Measurements from ENCODE around the gene GSK3A. TPM values are rescaled to one million over a fixed set of nuclear protein-coding genes. Genes with fewer than 3 reads are reported as not detected.

Gene GSK3A
- total RNA-seq, 2 experiments from 2014 or later, result 48.2 to 49.0 TPM

GRCh38 chr19:42272989-42273406 lies 30.6 kb upstream of the GSK3A start:
- no peaks in the 10 kb centered on the region for H3K9me3 Mint-ChIP-seq (ENCODE audit: insufficient read depth)
- ChIA-PET CTCF (no interaction called here), POLR2A (no interaction called here)
- no peaks in the 10 kb centered on the region for H3K27me3 Mint-ChIP-seq (ENCODE audit: low read depth)
- DNase-seq (no peak), ATAC-seq (no peak)
- no peak overlapping the region for H3K4me3 Mint-ChIP-seq
- peaks cover 35% of the 10 kb centered on the region for H3K36me3 Mint-ChIP-seq (ENCODE audit: low read depth)
- peaks cover 56% of the 10 kb centered on the region for H3K4me1 Mint-ChIP-seq (ENCODE audit: low read depth)
- no peak overlapping the region for H3K27ac Mint-ChIP-seq

GRCh38 chr19:42272535-42272897 lies 30.1 kb upstream of the GSK3A start:
- Mint-ChIP-seq H3K4me1 (ENCODE audit: low read depth) (peaks cover 59% of the 10 kb centered on the region), H3K4me3 (no peak overlapping the region), H3K27ac (no peak overlapping the region), H3K36me3 (ENCODE audit: low read depth) (peaks cover 35% of the 10 kb centered on the region), H3K27me3 (ENCODE audit: low read depth) (no peaks in the 10 kb centered on the region), H3K9me3 (ENCODE audit: insufficient read depth) (no peaks in the 10 kb centered on the region)
- ATAC-seq (no peak), DNase-seq (no peak)
- CTCF ChIA-PET, result interaction anchor here (0.7 kb wide), 1 partner anchor 17 kb away, joined by 3 read pairs; no protein-coding TSS in a partner anchor
- POLR2A ChIA-PET, result no interaction called here

- H3K4me1 Mint-ChIP-seq (ENCODE audit: low read depth), result peaks cover 58% of the 10 kb centered on the region
- no peak for DNase-seq
- no peaks in the 10 kb centered on the region for H3K9me3 Mint-ChIP-seq (ENCODE audit: insufficient read depth)
- H3K27ac Mint-ChIP-seq, result no peak overlapping the region
- H3K36me3 Mint-ChIP-seq (ENCODE audit: low read depth), result peaks cover 35% of the 10 kb centered on the region
- ChIA-PET CTCF (interaction anchor here (0.7 to 3.2 kb wide), 3 partner anchors 8 to 139 kb away, joined by 3 to 60 read pairs (median 8); partner anchors contain the start of gene POU2F2), POLR2A (no interaction called here)
- no peak overlapping the region for H3K4me3 Mint-ChIP-seq
- no peak for ATAC-seq
- no peaks in the 10 kb centered on the region for H3K27me3 Mint-ChIP-seq (ENCODE audit: low read depth)
These were observed 29.6 kb upstream of the GSK3A start for GRCh38 chr19:42271861-42272534.

GRCh38 chr19:42271045-42271419 lies 28.6 kb upstream of the GSK3A start:
- POLR2A ChIA-PET, result interaction anchor here (0.6 to 2.0 kb wide), 9 partner anchors 9 to 177 kb away, joined by 3 to 33 read pairs (median 5); partner anchors contain the start of genes GSK3A, PAFAH1B3 and PRR19
- no peak overlapping the region for H3K4me3 Mint-ChIP-seq
- no peaks in the 10 kb centered on the region for H3K9me3 Mint-ChIP-seq (ENCODE audit: insufficient read depth)
- no peak for DNase-seq
- CTCF ChIA-PET, result interaction anchor here (0.7 to 3.2 kb wide), 5 partner anchors 9 to 138 kb away, joined by 3 to 60 read pairs (median 8); partner anchors contain the start of genes GSK3A and POU2F2
- H3K36me3 Mint-ChIP-seq (ENCODE audit: low read depth), result peaks cover 32% of the 10 kb centered on the region
- no peaks in the 10 kb centered on the region for H3K27me3 Mint-ChIP-seq (ENCODE audit: low read depth)
- no peak overlapping the region for H3K27ac Mint-ChIP-seq
- no peak for ATAC-seq
- H3K4me1 Mint-ChIP-seq (ENCODE audit: low read depth), result peaks cover 49% of the 10 kb centered on the region

GRCh38 chr19:42270346-42271044 lies 28.1 kb upstream of the GSK3A start:
- Mint-ChIP-seq H3K27ac (no peak overlapping the region), H3K9me3 (ENCODE audit: insufficient read depth) (no peaks in the 10 kb centered on the region)
- CTCF ChIA-PET, result interaction anchor here (0.7 to 3.2 kb wide), 8 partner anchors 10 to 161 kb away, joined by 3 to 60 read pairs (median 3); partner anchors contain the start of genes GSK3A and POU2F2

GRCh38 chr19:42269478-42270345 lies 27.3 kb upstream of the GSK3A start:
- H3K9me3 Mint-ChIP-seq (ENCODE audit: insufficient read depth), result no peaks in the 10 kb centered on the region
- H3K4me1 Mint-ChIP-seq (ENCODE audit: low read depth), result peaks cover 38% of the 10 kb centered on the region
- no peak for ATAC-seq
- DNase-seq, result no peak
- POLR2A ChIA-PET, result interaction anchor here (0.6 to 2.0 kb wide), 13 partner anchors 9 to 127 kb away, joined by 3 to 33 read pairs (median 5); partner anchors contain the start of gene GSK3A
- H3K27me3 Mint-ChIP-seq (ENCODE audit: low read depth), result no peaks in the 10 kb centered on the region
- H3K36me3 Mint-ChIP-seq (ENCODE audit: low read depth), result peaks cover 22% of the 10 kb centered on the region
- no peak overlapping the region for H3K27ac Mint-ChIP-seq
- CTCF ChIA-PET, result interaction anchor here (0.7 to 3.2 kb wide), 6 partner anchors 10 to 161 kb away, joined by 3 to 60 read pairs (median 3); partner anchors contain the start of gene GSK3A
- no peak overlapping the region for H3K4me3 Mint-ChIP-seq

More at GRCh38 chr19:42270346-42271044, 28.1 kb upstream of the GSK3A start:
- POLR2A ChIA-PET, result interaction anchor here (0.6 to 2.0 kb wide), 17 partner anchors 9 to 194 kb away, joined by 3 to 33 read pairs (median 4); partner anchors contain the start of genes GSK3A, PAFAH1B3, PRR19 and ZNF574
- Mint-ChIP-seq H3K4me3 (no peak overlapping the region), H3K27me3 (ENCODE audit: low read depth) (no peaks in the 10 kb centered on the region), H3K36me3 (ENCODE audit: low read depth) (peaks cover 28% of the 10 kb centered on the region), H3K4me1 (ENCODE audit: low read depth) (peaks cover 45% of the 10 kb centered on the region)
- DNase-seq (peak; percentile 81), ATAC-seq (peak; percentile 2)

GRCh38 chr19:42268704-42269477 lies 26.5 kb upstream of the GSK3A start, which contains the start of gene CIC:
Gene CIC, plus strand, starts transcription at chr19:42269252. Its CDS starts 2,532 bp downstream, at chr19:42271784.
- Mint-ChIP-seq H3K27me3 (ENCODE audit: low read depth) (no peaks in the 10 kb centered on the region), H3K9me3 (ENCODE audit: insufficient read depth) (no peaks in the 10 kb centered on the region), H3K4me3 (no peak within 1 kb of the TSS), H3K36me3 (ENCODE audit: low read depth) (peaks cover 15% of the 10 kb centered on the region), H3K27ac (no peak within 1 kb of the TSS), H3K4me1 (ENCODE audit: low read depth) (peaks cover 34% of the 10 kb centered on the region)
- ChIA-PET CTCF (interaction anchor here (3.2 kb wide), 1 partner anchor 11 kb away, joined by 60 read pairs; no protein-coding TSS in a partner anchor), POLR2A (interaction anchor here (1.8 kb wide), 1 partner anchor 14 kb away, joined by 11 read pairs; no protein-coding TSS in a partner anchor)
- DNase-seq (peak; percentile 100), ATAC-seq (peak; percentile 89)

GRCh38 chr19:42268142-42268703 lies 25.8 kb upstream of the GSK3A start:
- ChIA-PET POLR2A (interaction anchor here (0.7 to 1.4 kb wide), 4 partner anchors 9 to 16 kb away, joined by 4 read pairs; no protein-coding TSS in a partner anchor), CTCF (interaction anchor here (0.7 to 1.4 kb wide), 3 partner anchors 11 to 141 kb away, joined by 3 to 7 read pairs (median 3); no protein-coding TSS in a partner anchor)
- no peak overlapping the region for H3K4me3 Mint-ChIP-seq

GRCh38 chr19:42267644-42268141 lies 25.3 kb upstream of the GSK3A start:
- no peaks in the 10 kb centered on the region for H3K9me3 Mint-ChIP-seq (ENCODE audit: insufficient read depth)
- H3K4me3 Mint-ChIP-seq, result no peak overlapping the region
- POLR2A ChIA-PET, result interaction anchor here (0.7 to 1.4 kb wide), 4 partner anchors 10 to 15 kb away, joined by 4 read pairs; no protein-coding TSS in a partner anchor
- peaks cover 31% of the 10 kb centered on the region for H3K4me1 Mint-ChIP-seq (ENCODE audit: low read depth)
- DNase-seq, result no peak
- no peak overlapping the region for H3K27ac Mint-ChIP-seq
- no peak for ATAC-seq
- CTCF ChIA-PET, result interaction anchor here (0.7 to 1.4 kb wide), 4 partner anchors 12 to 140 kb away, joined by 3 to 7 read pairs (median 3); no protein-coding TSS in a partner anchor
- peaks cover under 1% of the 10 kb centered on the region for H3K27me3 Mint-ChIP-seq (ENCODE audit: low read depth)
- peaks cover 8% of the 10 kb centered on the region for H3K36me3 Mint-ChIP-seq (ENCODE audit: low read depth)

More at GRCh38 chr19:42268142-42268703, 25.8 kb upstream of the GSK3A start:
- Mint-ChIP-seq H3K27me3 (ENCODE audit: low read depth) (no peaks in the 10 kb centered on the region), H3K4me1 (ENCODE audit: low read depth) (peaks cover 31% of the 10 kb centered on the region), H3K36me3 (ENCODE audit: low read depth) (peaks cover 9% of the 10 kb centered on the region), H3K27ac (no peak overlapping the region), H3K9me3 (ENCODE audit: insufficient read depth) (no peaks in the 10 kb centered on the region)
- peak; percentile 68 for ATAC-seq
- peak; percentile 100 for DNase-seq
